Measurements from ENCODE around the gene ZNF22. TPM values are rescaled to one million over a fixed set of nuclear protein-coding genes. Genes with fewer than 3 reads are reported as not detected.

The ZNF22 gene
- 14.9 TPM for total RNA-seq
- long read RNA-seq, transcript ZNF22-201 (2 exons, 2,551 nt): major isoform, 40 of 47 reads
- long read RNA-seq, partial matches to known transcripts: 5 of 47 reads
- long read RNA-seq, other reads (novel, unspliced or antisense): 2 of 47 reads

GRCh38 chr10:45000752-45001380, at the start of gene ZNF22:
Gene ZNF22, plus strand, starts transcription at chr10:45000923. Its CDS starts 2,446 bp downstream, at chr10:45003369.
- intact Hi-C loops (cut with DNase I): loop anchor here (2.0 to 5.0 kb wide), 2 partner anchors 22 to 34 kb away; partner anchors contain the start of gene DEPP1
- no peak for DNase-seq (ENCODE audit: low spot score)

DNA sequence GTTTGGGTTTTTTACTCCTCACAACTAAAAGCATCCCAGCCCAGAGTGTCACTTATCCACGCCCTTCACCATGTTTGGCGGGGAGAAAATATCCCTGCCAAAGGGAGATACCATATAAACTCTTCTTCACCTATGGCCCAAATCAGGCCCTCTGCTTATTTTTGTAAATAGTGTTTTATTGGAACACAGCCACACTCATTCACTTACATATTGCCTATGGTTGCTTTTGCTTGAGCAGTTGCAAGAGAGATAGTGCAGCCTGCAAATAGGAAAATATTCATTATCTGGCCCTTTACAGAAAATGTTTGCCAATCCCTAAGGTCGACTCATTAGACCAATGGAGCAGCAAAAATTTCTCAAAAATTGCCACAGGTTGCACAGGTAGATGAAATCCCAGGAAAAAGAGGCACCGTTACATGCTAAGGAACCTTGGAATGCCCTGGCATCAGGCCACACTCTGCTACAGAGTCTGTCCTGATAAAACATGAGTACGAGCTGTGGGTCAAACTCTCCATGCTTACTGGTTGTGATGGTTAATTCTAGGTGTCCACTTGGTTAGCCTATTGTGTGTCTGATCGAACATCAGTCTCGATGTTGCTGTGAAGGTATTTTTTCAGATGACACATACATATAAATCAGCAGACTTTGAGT, 49.0 kb upstream of the ZNF22 start:
- intact Hi-C loops (cut with DNase I): no loop called here
- no peak for DNase-seq (ENCODE audit: low spot score)

- DNase-seq (ENCODE audit: low spot score): no peak
- intact Hi-C loops (cut with DNase I): no loop called here
These were observed 47.9 kb upstream of the ZNF22 start for GRCh38 chr10:44952779-44953231.

GRCh38 chr10:44954042-44954441, 46.7 kb upstream of the ZNF22 start:
- intact Hi-C loops (cut with DNase I): no loop called here
- DNase-seq (ENCODE audit: low spot score): no peak

- intact Hi-C loops (cut with DNase I): no loop called here
- no peak for DNase-seq (ENCODE audit: low spot score)
These were observed 45.8 kb upstream of the ZNF22 start for GRCh38 chr10:44954962-44955361.

- intact Hi-C loops (cut with DNase I): no loop called here
These were observed 45.2 kb upstream of the ZNF22 start for GRCh38 chr10:44955413-44956070.

GRCh38 chr10:44956226-44956625, 44.5 kb upstream of the ZNF22 start:
- intact Hi-C loops (cut with DNase I): no loop called here
- no peak for DNase-seq (ENCODE audit: low spot score)

More at GRCh38 chr10:44955413-44956070, 45.2 kb upstream of the ZNF22 start:
- no peak for DNase-seq (ENCODE audit: low spot score)

- intact Hi-C loops (cut with DNase I): no loop called here
- no peak for DNase-seq (ENCODE audit: low spot score)
These were observed 43.7 kb upstream of the ZNF22 start for GRCh38 chr10:44956717-44957706.

DNA sequence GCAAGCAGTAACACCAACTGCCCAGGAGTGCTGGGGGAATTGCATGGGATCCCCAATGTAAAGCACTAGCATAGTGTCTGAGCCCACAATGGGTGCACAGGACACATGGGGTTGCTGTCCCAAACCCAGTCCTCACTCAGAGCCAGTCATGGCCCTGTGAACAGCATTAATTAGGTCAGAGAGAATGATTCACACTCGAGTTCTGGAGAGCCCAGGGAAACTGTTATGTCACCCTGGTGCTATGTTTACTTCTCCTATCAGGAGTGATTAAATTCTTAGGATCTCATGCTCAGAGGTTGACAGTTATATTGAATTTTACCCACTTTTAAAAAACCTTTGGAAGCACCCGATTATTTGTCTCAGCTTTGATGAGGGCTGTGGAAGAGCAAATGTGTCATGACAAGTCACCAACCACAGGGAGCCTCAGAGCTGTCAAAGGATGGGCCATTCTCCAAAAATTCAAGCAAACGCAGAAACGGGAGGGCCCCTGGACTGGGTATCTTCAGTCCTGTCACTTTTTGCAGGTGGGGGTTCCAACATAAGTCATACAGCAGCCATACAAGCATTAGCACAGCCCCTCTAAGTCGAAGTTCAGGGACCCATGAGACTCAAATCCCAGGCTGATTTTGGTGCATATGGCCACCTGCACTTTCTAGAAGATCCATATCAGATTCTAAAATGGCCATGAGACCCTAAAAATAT, 42.4 kb upstream of the ZNF22 start:
- intact Hi-C loops (cut with DNase I): loop anchor here (2.0 kb wide), 1 partner anchor 20 kb away; the partner anchor contains the start of gene DEPP1
- no peak for DNase-seq (ENCODE audit: low spot score)

DNA sequence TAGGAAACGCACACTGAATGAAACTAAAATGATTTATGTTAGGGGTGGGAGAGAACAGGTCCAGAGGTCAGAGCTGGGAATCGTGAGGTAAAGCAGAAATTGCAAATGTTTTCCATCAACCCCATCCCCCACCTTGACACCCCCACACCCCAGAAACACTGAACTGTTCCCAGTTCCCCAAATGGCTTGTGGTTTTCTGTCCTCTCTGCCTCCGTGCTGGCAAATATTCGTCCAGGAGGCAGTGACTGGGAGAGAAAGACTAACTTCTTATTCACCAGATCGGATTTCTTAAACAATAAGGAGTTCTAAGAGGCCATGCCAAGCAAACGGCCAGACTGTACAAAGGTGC, 41.9 kb upstream of the ZNF22 start:
- intact Hi-C loops (cut with DNase I): loop anchor here (2.0 kb wide), 1 partner anchor 20 kb away; the partner anchor contains the start of gene DEPP1
- DNase-seq (ENCODE audit: low spot score): no peak

DNA sequence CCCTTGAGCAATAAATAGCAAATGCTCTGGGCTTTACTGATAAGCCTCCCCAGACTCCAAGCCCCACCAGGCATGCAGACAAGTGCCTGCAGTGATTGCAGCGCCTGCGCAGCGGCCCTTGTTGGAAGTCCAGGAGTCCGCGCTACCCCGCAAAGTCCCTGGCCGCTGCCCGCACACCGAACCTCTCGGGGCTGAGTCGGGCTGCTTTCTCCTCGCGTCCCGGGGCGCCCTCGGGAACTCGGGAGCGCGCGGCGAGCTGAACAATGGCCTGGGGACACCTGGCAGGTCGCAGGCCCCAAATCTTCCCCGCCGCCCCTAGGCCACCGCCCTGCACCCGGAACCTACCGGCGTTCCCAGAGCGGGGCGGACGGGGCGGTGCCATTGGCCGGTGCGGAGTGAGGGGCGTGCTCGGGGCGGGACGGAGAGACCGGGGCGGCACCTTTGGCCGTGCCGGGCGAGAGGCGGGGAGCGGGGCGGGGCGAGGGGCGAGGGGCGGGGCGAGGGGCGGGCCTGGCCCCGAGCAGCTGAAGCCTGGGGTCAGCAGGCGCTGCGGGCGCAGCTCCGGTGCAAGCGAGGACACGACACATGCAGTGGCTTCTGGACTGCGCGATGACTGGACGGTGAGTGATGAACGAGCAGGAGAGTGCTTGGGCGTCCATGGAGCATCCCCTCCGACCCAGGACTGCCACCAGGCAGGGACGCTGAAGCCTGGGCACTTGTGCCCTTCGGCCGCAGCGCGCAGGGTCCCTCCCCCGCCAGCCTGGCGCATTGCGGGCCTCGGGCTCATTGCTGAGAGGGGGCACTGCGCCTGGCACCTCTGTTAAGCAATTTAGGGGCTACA, 41.3 kb upstream of the ZNF22 start, which contains the start of gene RASSF4:
TSS of gene RASSF4 (plus strand) at position 556 of the 841 bp plus-strand sequence. CDS start 10,401 bp downstream, outside the sequence.
- DNase-seq (ENCODE audit: low spot score): peak; percentile 99
- intact Hi-C loops (cut with DNase I): loop anchor here (2.0 kb wide), 1 partner anchor 19 kb away; the partner anchor contains the start of gene DEPP1

DNA sequence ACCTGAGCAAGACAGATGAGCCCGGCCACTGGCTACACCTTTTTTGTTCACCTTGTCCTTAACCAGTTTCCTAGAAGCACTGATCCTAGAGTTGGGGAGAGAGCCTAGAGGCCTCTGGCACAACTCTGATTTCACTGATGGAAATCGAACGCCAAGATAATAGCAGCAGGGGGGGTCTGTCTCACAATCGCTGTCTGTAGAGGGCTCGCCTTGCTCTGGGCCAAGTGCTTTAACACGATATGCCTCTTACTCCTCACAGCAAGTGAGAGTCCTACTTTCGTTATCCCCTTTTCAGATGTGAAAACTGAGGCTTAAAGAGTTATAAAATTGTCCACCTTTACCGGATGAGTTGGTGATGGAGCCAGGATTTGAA, 40.6 kb upstream of the ZNF22 start:
- intact Hi-C loops (cut with DNase I): no loop called here
- no peak for DNase-seq (ENCODE audit: low spot score)

GRCh38 chr10:44960482-44961229, 40.1 kb upstream of the ZNF22 start:
- DNase-seq (ENCODE audit: low spot score): no peak
- intact Hi-C loops (cut with DNase I): no loop called here

- intact Hi-C loops (cut with DNase I): no loop called here
- DNase-seq (ENCODE audit: low spot score): no peak
These were observed 39.5 kb upstream of the ZNF22 start for GRCh38 chr10:44961230-44961571.

- no peak for DNase-seq (ENCODE audit: low spot score)
- intact Hi-C loops (cut with DNase I): no loop called here
These were observed 38.6 kb upstream of the ZNF22 start for GRCh38 chr10:44961931-44962750.
